Measurements from ENCODE around the gene XDH. TPM values are rescaled to one million over a fixed set of nuclear protein-coding genes. Genes with fewer than 3 reads are reported as not detected.
A peak's percentile ranks its signal among the peaks of the same experiment; 100 is the strongest.

The XDH gene
- not detected for total RNA-seq
- not detected for polyA plus RNA-seq

GRCh38 chr2:31414601-31415241, at the start of gene XDH:
Gene XDH (minus strand): TSS chr2:31414742. CDS start chr2:31414666, 76 bp downstream.
- no peak for DNase-seq
- peaks cover 0 to 6% of the 10 kb centered on the region in 2 donors for H3K27me3 Mint-ChIP-seq

GRCh38 chr2:31457651-31458050, 43.1 kb upstream of the XDH start:
- H3K27ac ChIP-seq (ENCODE audit: low read depth, low read length) = no peak overlapping the region
- ChIA-PET POLR2A (no interaction called here), CTCF (no interaction called here)
- Mint-ChIP-seq H3K4me1 (no peaks in the 10 kb centered on the region), H3K9me3 (peaks cover 18 to 37% (median 25%) of the 10 kb centered on the region in 5 donors), H3K4me3 (no peak overlapping the region), H3K27ac (no peak overlapping the region), H3K27me3 (peaks cover 11 to 24% of the 10 kb centered on the region in 2 donors), H3K36me3 (peaks cover 0 to 6% (median 1%) of the 10 kb centered on the region in 3 donors)
- no peak overlapping the region for H3K4me3 ChIP-seq (ENCODE audit: low read length)
- no peaks in the 10 kb centered on the region for H3K4me1 ChIP-seq (ENCODE audit: insufficient read depth, low read length)
- no peaks in the 10 kb centered on the region for H3K36me3 ChIP-seq (ENCODE audit: insufficient read depth, low read length)
- H3K9me3 ChIP-seq (ENCODE audit: low read length) = no peaks in the 10 kb centered on the region
- no peaks in the 10 kb centered on the region for H3K27me3 ChIP-seq (ENCODE audit: insufficient read depth, low read length, poor library complexity, severe bottlenecking)
- DNase-seq = no peak

More at GRCh38 chr2:31414601-31415241, at the start of gene XDH:
- peaks cover 0 to 4% (median 1%) of the 10 kb centered on the region in 3 donors for H3K36me3 Mint-ChIP-seq
- Histone ChIP-seq H3K4me1 (ENCODE audit: insufficient read depth, low read length) (no peaks in the 10 kb centered on the region), H3K9me3 (ENCODE audit: low read length) (no peaks in the 10 kb centered on the region), H3K27ac (ENCODE audit: low read depth, low read length) (no peak within 1 kb of the TSS), H3K4me3 (ENCODE audit: low read length) (no peak within 1 kb of the TSS), H3K36me3 (ENCODE audit: insufficient read depth, low read length) (no peaks in the 10 kb centered on the region), H3K27me3 (ENCODE audit: insufficient read depth, low read length, poor library complexity, severe bottlenecking) (no peaks in the 10 kb centered on the region)
- peaks cover 12 to 28% (median 26%) of the 10 kb centered on the region in 3 donors for H3K4me1 Mint-ChIP-seq
- H3K9me3 Mint-ChIP-seq = peaks cover 14 to 20% (median 17%) of the 10 kb centered on the region in 5 donors
- CTCF ChIA-PET = no interaction called here
- H3K4me3 Mint-ChIP-seq = peak within 1 kb of the TSS in 2 of 7 donors; percentile 24 to 61
- H3K27ac Mint-ChIP-seq = peak within 1 kb of the TSS in 1 of 8 donors; percentile 54
- POLR2A ChIA-PET = no interaction called here

GRCh38 chr2:31446848-31447247, 32.3 kb upstream of the XDH start:
- H3K9me3 Mint-ChIP-seq = peaks cover 13 to 25% (median 18%) of the 10 kb centered on the region in 5 donors
- CTCF ChIA-PET = no interaction called here
- DNase-seq = no peak
- no peaks in the 10 kb centered on the region for H3K4me1 Mint-ChIP-seq
- POLR2A ChIA-PET = no interaction called here
- H3K4me3 Mint-ChIP-seq = no peak overlapping the region
- Histone ChIP-seq H3K9me3 (ENCODE audit: low read length) (no peaks in the 10 kb centered on the region), H3K36me3 (ENCODE audit: insufficient read depth, low read length) (no peaks in the 10 kb centered on the region), H3K4me3 (ENCODE audit: low read length) (no peak overlapping the region), H3K4me1 (ENCODE audit: insufficient read depth, low read length) (no peaks in the 10 kb centered on the region), H3K27ac (ENCODE audit: low read depth, low read length) (no peak overlapping the region), H3K27me3 (ENCODE audit: insufficient read depth, low read length, poor library complexity, severe bottlenecking) (no peaks in the 10 kb centered on the region)
- peaks cover 0 to 3% (median 2%) of the 10 kb centered on the region in 3 donors for H3K36me3 Mint-ChIP-seq
- H3K27me3 Mint-ChIP-seq = peaks cover 7 to 28% of the 10 kb centered on the region in 2 donors
- H3K27ac Mint-ChIP-seq = no peak overlapping the region

GRCh38 chr2:31442376-31442775, 27.8 kb upstream of the XDH start:
- peaks cover 0 to 3% (median 2%) of the 10 kb centered on the region in 3 donors for H3K36me3 Mint-ChIP-seq
- H3K27me3 ChIP-seq (ENCODE audit: insufficient read depth, low read length, poor library complexity, severe bottlenecking) = no peaks in the 10 kb centered on the region
- POLR2A ChIA-PET = no interaction called here
- H3K4me3 Mint-ChIP-seq = no peak overlapping the region
- H3K4me1 ChIP-seq (ENCODE audit: insufficient read depth, low read length) = no peaks in the 10 kb centered on the region
- no peak overlapping the region for H3K27ac Mint-ChIP-seq
- no peak overlapping the region for H3K4me3 ChIP-seq (ENCODE audit: low read length)
- no peaks in the 10 kb centered on the region for H3K9me3 ChIP-seq (ENCODE audit: low read length)
- DNase-seq = no peak
- H3K27ac ChIP-seq (ENCODE audit: low read depth, low read length) = no peak overlapping the region
- H3K27me3 Mint-ChIP-seq = peaks cover 7 to 20% of the 10 kb centered on the region in 2 donors
- CTCF ChIA-PET = no interaction called here
- H3K4me1 Mint-ChIP-seq = no peaks in the 10 kb centered on the region
- H3K9me3 Mint-ChIP-seq = peaks cover 0 to 16% (median 6%) of the 10 kb centered on the region in 5 donors
- H3K36me3 ChIP-seq (ENCODE audit: insufficient read depth, low read length) = no peaks in the 10 kb centered on the region

GRCh38 chr2:31440764-31441163, 26.2 kb upstream of the XDH start:
- Histone ChIP-seq H3K36me3 (ENCODE audit: insufficient read depth, low read length) (no peaks in the 10 kb centered on the region), H3K27me3 (ENCODE audit: insufficient read depth, low read length, poor library complexity, severe bottlenecking) (no peaks in the 10 kb centered on the region), H3K27ac (ENCODE audit: low read depth, low read length) (no peak overlapping the region), H3K4me1 (ENCODE audit: insufficient read depth, low read length) (no peaks in the 10 kb centered on the region), H3K9me3 (ENCODE audit: low read length) (no peaks in the 10 kb centered on the region), H3K4me3 (ENCODE audit: low read length) (no peak overlapping the region)
- peaks cover 0 to 3% (median 2%) of the 10 kb centered on the region in 3 donors for H3K36me3 Mint-ChIP-seq
- no peaks in the 10 kb centered on the region for H3K4me1 Mint-ChIP-seq
- H3K27ac Mint-ChIP-seq = no peak overlapping the region
- H3K9me3 Mint-ChIP-seq = peaks cover 0 to 16% (median 6%) of the 10 kb centered on the region in 5 donors
- peaks cover 7 to 20% of the 10 kb centered on the region in 2 donors for H3K27me3 Mint-ChIP-seq
- no peak overlapping the region for H3K4me3 Mint-ChIP-seq
- ChIA-PET CTCF (no interaction called here), POLR2A (no interaction called here)
- DNase-seq = no peak

- H3K36me3 Mint-ChIP-seq = no peaks in the 10 kb centered on the region
- no peaks in the 10 kb centered on the region for H3K36me3 ChIP-seq (ENCODE audit: insufficient read depth, low read length)
- H3K9me3 ChIP-seq (ENCODE audit: low read length) = no peaks in the 10 kb centered on the region
- CTCF ChIA-PET = no interaction called here
- DNase-seq = no peak
- H3K4me3 Mint-ChIP-seq = no peak overlapping the region
- no peaks in the 10 kb centered on the region for H3K9me3 Mint-ChIP-seq
- H3K4me1 ChIP-seq (ENCODE audit: insufficient read depth, low read length) = peaks cover 5% of the 10 kb centered on the region
- no peak overlapping the region for H3K27ac ChIP-seq (ENCODE audit: low read depth, low read length)
- no peak overlapping the region for H3K4me3 ChIP-seq (ENCODE audit: low read length)
- H3K27me3 ChIP-seq (ENCODE audit: insufficient read depth, low read length, poor library complexity, severe bottlenecking) = no peaks in the 10 kb centered on the region
- POLR2A ChIA-PET = no interaction called here
- peaks cover 0 to 5% of the 10 kb centered on the region in 2 donors for H3K27me3 Mint-ChIP-seq
- H3K27ac Mint-ChIP-seq = no peak overlapping the region
- peaks cover 5 to 8% (median 6%) of the 10 kb centered on the region in 3 donors for H3K4me1 Mint-ChIP-seq
Measured at GRCh38 chr2:31434911-31435310, 20.4 kb upstream of the XDH start.

GRCh38 chr2:31433541-31433940, 19.0 kb upstream of the XDH start:
- H3K9me3 ChIP-seq (ENCODE audit: low read length) = no peaks in the 10 kb centered on the region
- Mint-ChIP-seq H3K27me3 (peaks cover 2 to 11% of the 10 kb centered on the region in 2 donors), H3K36me3 (no peaks in the 10 kb centered on the region), H3K27ac (no peak overlapping the region), H3K4me3 (no peak overlapping the region), H3K9me3 (no peaks in the 10 kb centered on the region), H3K4me1 (peaks cover 10 to 15% (median 13%) of the 10 kb centered on the region in 3 donors)
- DNase-seq = no peak
- POLR2A ChIA-PET = no interaction called here
- H3K36me3 ChIP-seq (ENCODE audit: insufficient read depth, low read length) = no peaks in the 10 kb centered on the region
- H3K27ac ChIP-seq (ENCODE audit: low read depth, low read length) = no peak overlapping the region
- no peak overlapping the region for H3K4me3 ChIP-seq (ENCODE audit: low read length)
- H3K4me1 ChIP-seq (ENCODE audit: insufficient read depth, low read length) = peaks cover 12% of the 10 kb centered on the region
- CTCF ChIA-PET = no interaction called here
- no peaks in the 10 kb centered on the region for H3K27me3 ChIP-seq (ENCODE audit: insufficient read depth, low read length, poor library complexity, severe bottlenecking)

GRCh38 chr2:31430439-31431165, 16.1 kb upstream of the XDH start:
- H3K4me3 ChIP-seq (ENCODE audit: low read length) = no peak overlapping the region
- H3K27ac ChIP-seq (ENCODE audit: low read depth, low read length) = no peak overlapping the region
- DNase-seq = no peak
- CTCF ChIA-PET = interaction anchor here (1.3 kb wide), 1 partner anchor 11 kb away, joined by 4 read pairs; no protein-coding TSS in a partner anchor
- H3K9me3 Mint-ChIP-seq = peaks cover 0 to 8% (median 0%) of the 10 kb centered on the region in 5 donors
- peaks cover 12% of the 10 kb centered on the region for H3K4me1 ChIP-seq (ENCODE audit: insufficient read depth, low read length)
- H3K36me3 Mint-ChIP-seq = no peaks in the 10 kb centered on the region
- no peaks in the 10 kb centered on the region for H3K27me3 ChIP-seq (ENCODE audit: insufficient read depth, low read length, poor library complexity, severe bottlenecking)
- H3K27me3 Mint-ChIP-seq = peaks cover 15 to 18% of the 10 kb centered on the region in 2 donors
- no peaks in the 10 kb centered on the region for H3K9me3 ChIP-seq (ENCODE audit: low read length)
- no peak overlapping the region for H3K27ac Mint-ChIP-seq
- H3K4me3 Mint-ChIP-seq = no peak overlapping the region
- no peaks in the 10 kb centered on the region for H3K36me3 ChIP-seq (ENCODE audit: insufficient read depth, low read length)
- peaks cover 11 to 15% (median 13%) of the 10 kb centered on the region in 3 donors for H3K4me1 Mint-ChIP-seq
- POLR2A ChIA-PET = no interaction called here
